ENCODE results near the gene TARDBP.

- TF ChIP-seq CTCF (conservative IDR thresholded peaks at IDR 0.05; ENCODE audit: low read depth, low read length) (no peak), EZH2 (IDR thresholded peaks at IDR 0.05; ENCODE audit: borderline replicate concordance, low read depth, low read length, poor library complexity, severe bottlenecking) (no peak)
Measured at GRCh38 chr1:10980841-10981727, 31.4 kb upstream of the TARDBP start.
